GM12891 (cell line): ENCODE measurements around the gene SPEN.

ENCODE experiments used
- PAX5 ChIP-seq: IDR thresholded peaks from 2 replicates; pipeline ENCODE4 v1.6.1; 2011; ENCODE audit warnings: low read length, moderate library complexity, mild to moderate bottlenecking; ENCODE audit not compliant: insufficient read depth, severe bottlenecking
- POLR2A ChIP-seq: IDR thresholded peaks from 2 replicates; pipeline ENCODE4 v1.6.1; 2011; ENCODE audit warnings: low read depth, low read length, control low read depth
- POLR2AphosphoS5 ChIP-seq: IDR thresholded peaks from 2 replicates; pipeline ENCODE4 v1.6.1; 2011; ENCODE audit warnings: low read depth, low read length, control low read depth
- POU2F2 ChIP-seq: IDR thresholded peaks from 2 replicates; pipeline ENCODE4 v1.6.1; 2011; ENCODE audit warnings: low read depth, mild to moderate bottlenecking, control low read depth, low read length, moderate library complexity
- SPI1 ChIP-seq: IDR thresholded peaks from 2 replicates; pipeline ENCODE4 v1.6.1; 2011; ENCODE audit warnings: low read depth, low read length, control low read depth
- TAF1 ChIP-seq: IDR thresholded peaks from 2 replicates; pipeline ENCODE4 v1.6.1; 2011; ENCODE audit warnings: low read depth, low read length, control low read depth

GRCh38 chr1:15959424-15959823 lies 111.9 kb downstream of the SPEN start:
- TF ChIP-seq POLR2A = no peak
- TF ChIP-seq POLR2AphosphoS5 = no peak
- TF ChIP-seq TAF1 = no peak
- TF ChIP-seq POU2F2 = no peak
- no peak for TF ChIP-seq PAX5
- no peak for TF ChIP-seq SPI1
